GDM1 (cell line): Measurements from ENCODE around the gene DNAJC22.
"Not testable (repeated sequence)": the region's sequence is repeated elsewhere in the genome, so short reads cannot be mapped to it uniquely, and the experiment has no call there.

Experiments
- DNase-seq: peaks from one replicate; lab custom pipeline; 2025; lab: John Stamatoyannopoulos, UW

The DNAJC22 gene

DNA sequence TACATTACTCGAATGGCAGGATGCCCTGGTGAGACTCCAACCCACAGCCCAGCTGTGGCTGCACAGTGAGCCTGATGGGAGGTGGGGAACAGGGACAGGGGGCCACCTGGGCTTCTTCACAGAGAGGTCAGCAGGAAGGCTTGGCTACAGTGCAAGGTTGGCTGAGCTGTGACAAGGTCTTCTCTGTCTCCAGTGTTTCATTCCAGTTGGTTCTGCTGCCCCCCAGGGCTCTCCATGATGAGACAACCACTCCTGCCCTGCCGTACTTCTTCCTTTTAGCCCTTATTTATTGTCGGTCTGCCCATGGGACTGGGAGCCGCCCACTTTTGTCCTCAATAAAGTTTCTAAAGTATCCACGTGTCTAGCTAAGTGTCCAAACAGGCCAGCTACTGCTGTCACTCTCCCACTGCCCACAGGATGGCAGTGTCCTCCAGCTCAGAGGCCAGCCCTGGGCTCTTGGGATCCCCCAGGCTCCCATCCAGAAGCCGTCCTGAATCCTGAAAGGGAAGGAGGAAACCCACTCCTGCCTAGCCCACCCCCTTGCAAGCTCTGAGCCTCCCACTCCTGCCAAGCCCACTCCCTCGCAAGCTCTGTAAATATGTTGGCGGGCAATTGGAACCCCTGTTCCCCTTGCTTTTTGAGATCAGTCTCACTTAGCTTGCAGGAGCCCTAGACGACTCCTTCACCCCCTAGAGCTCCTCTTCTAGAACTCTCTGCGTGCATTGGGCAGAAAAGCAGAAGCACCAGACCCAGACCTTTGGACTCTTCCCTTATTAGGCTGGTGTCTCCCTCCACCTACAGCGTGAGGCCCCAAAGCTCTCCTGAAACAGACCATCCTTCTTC lies 15.1 kb upstream of the DNAJC22 start:
- DNase-seq: no peak

DNA sequence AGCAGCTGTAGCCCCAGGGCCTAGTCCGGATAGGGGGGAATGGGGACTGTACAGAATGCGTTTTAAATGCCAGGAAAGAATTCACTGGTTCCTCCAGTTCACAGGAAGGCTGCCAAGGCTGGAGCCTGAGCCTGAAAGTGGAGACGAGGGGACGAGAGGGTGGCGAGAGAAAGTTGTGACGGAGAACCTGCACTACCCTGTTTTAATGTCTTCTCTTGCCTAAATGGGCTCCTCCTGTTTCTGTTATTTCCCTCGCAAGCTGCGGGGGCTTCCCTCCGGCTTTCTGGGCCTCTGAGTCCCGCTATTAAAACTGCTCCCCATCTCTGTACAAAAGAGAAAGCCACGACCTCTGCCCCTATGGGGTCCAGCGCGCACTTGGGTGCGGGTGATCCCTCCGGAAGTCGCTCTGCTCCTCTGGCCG lies 14.2 kb upstream of the DNAJC22 start:
- DNase-seq: no peak

DNA sequence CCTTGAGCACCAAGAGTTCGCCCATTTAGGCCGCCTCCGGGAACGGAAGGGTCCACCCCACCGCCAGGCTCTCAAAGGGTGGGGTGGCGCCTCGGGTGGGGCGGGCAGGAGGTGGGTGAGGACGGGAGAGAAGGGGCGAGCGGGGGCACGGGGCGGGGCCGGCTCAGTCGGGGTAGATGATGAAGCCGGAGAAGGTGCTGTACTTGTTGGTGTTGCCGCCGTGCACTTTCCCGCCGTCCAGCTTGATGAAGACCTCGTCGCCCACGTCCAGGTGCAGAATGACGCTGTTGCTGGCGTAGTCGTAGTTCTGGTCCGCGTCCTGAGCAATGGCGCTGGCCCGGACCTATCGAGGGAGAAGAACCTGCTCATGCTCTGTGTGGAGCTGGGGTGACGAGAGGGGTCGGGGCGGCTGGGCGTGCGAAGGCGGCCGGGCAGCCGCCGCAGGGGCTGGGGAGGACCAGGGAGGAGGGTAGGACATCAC lies 13.8 kb upstream of the DNAJC22 start:
- DNase-seq: no peak

DNA sequence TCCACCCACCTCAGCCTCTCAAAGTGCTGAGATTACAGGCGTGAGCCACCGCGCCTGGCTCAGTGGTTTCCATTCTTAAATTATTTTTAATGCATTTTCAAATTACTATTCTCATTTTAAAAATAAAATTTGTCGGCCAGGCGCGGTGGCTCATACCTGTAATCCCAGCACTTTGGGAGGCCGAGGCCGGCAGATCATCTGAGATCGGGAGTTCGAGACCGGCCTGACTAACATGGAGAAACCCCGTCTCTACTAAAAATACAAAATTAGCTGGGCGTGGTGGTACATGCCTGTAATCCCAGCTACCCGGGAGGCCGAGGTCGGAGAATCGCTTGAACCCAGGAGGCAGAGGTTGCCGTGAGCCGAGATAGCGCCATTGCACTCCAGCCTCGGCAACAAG lies 12.9 kb upstream of the DNAJC22 start:
- not testable (repeated sequence) for DNase-seq

DNA sequence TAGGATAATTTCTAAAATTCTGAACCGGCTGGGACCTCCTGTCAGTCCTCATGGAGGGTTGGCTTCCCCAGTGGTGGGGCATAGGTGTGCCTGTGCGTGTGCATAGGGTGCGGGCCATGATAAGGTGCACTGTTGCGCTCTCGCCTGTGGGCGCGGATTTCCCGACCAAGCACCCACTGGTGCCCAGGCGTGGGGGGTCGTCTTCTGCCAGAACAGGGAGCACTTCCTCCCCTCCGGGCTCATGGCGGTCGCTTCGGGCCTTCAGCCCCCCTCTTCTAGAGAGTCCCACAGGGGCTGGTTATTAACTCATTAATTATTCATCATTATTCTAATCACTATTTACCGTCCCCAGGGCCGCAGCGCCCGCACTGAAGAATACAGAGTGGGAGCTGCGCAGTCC lies 12.5 kb upstream of the DNAJC22 start:
- no peak for DNase-seq

DNA sequence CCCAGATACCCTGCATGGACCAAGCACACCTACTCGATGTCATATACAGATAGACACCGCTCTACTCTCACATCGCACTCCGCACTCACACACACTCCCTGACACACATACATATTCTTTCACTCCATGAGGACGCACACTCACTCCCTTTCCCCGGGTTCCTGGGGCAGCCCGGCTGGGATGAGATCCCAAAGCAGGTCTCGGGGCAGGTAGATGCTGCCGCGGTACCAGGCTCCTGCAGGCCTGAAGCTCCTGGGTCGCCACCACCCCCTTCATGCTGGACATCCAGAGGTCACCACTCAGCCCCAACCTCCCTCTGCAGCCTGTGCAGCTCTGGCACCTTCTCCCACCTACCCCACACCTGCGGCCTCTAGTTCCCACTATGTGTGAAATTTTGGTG lies 12.0 kb upstream of the DNAJC22 start:
- no peak for DNase-seq

DNA sequence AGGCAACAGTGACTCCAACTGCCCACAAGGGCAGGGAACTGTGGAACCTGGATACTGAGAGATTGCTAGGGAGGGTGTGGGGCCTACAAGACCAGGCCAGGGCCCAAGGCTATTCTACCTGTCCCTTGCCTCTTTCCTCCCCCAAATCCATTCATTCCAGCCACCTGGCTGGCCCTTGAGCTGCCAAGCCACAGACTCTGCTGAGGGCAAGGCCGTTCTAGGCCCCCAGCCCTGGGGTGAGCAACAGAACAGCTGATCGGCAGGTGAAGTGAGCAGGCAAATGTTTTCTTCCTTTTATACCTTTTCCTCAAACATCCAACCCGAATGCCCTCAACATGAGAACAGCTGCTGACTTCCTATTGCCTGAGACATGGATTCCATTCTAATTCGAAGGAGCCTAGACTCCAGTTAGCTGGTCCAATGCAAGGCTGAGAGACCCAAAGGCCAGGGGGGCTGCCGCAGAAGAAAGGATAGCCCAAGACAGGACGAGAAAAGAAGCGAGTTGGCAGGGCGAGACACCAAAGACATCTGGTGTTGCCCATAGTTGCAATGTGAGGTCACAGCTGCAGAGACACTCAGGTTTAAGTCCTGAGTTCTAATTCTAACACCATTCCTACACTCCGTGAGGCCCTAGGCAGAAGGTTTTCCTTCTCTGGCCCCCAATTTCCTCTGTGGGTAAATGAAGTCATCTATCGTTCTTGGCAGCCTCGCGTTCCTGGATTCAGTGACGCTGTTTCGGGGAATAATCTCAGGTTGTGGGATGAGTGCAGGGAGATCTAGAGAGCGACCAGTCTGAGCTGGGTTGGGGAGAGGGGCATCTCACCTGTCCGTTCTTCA lies 11.4 kb upstream of the DNAJC22 start:
- DNase-seq: no peak

DNA sequence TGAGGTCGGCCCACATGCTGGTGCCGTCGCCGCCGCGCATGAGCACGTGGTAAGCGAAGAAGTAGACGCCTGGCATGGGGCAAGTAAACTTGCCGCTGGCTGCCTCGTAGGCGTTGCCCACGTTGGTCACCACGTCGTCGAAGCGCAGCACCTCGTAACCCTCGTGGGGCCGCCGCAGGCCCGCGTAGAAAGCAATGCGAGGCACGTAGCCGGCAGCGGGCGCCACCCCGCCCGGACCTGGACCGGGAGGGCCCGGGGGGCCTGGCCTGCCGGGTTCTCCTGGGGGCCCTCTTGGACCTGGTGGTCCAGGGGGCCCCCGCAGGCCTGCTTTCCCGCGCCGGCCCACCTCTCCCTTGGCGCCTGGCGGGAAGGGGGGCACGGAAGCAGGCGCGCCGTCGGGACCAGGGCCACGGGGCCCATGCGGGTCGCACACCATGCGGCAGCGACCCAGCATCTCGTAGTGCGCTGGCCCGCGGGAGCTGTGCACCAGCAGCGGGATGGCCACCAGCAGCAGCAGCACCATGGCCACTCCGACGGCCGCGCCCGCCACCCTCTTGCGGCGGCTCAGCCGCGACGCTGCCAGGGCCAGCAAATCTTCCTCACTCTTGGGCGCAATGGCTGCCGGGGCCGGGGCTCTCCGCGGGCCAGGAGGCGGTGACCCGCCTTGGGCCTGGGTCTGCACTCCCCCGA lies 10.6 kb upstream of the DNAJC22 start:
- no peak for DNase-seq

DNA sequence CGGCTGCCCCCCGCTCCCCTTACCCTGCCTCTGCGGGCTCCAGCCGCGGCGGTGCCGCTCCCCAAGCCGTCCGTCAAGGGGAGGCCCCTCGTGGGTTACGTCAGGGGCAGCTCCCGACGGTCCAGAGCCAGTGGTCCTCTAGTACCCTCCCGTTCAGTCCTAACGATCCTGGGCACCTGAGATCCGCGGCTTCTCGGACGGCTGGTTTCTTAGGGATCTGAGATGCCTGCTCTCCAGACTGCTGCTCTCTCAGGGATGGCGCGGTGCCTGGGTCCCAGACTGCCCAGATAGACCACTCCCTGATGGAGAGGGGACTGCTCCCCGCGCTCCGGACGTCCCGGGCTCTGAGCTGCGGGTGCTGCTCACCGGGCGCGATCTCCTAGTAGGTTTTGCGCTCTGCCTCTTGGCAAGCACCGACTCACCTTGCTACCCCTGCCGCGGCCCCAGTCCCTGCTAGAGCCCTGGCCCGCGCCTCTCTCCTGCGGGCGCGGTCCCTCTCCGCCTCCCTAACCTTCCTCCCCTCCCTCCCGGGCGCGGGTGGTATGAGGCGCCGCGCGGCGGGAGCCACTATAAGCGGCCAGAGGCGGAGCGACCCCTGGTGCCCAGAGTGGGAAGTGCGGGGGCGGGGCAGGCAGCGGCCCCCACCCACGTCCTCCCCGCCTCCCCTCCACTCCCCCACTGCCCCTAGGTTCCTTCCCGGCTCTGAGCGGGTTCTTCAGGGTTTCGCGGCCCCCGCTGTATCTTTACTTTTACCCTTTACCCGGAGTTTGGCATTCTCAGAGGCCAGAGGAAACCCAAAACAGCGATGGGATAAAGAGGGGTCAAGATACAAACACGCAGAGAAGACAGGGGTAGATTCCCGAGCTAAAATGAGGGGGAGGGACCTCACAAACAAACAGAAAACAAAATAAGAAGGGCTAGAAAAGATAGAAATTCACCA lies 9.8 kb upstream of the DNAJC22 start, which contains the start of gene C1QL4:
Gene C1QL4, minus strand, starts transcription at position 544 of the 940 bp plus-strand sequence. CDS start 711 bp downstream, outside the sequence.
- peak; percentile 76 for DNase-seq

DNA sequence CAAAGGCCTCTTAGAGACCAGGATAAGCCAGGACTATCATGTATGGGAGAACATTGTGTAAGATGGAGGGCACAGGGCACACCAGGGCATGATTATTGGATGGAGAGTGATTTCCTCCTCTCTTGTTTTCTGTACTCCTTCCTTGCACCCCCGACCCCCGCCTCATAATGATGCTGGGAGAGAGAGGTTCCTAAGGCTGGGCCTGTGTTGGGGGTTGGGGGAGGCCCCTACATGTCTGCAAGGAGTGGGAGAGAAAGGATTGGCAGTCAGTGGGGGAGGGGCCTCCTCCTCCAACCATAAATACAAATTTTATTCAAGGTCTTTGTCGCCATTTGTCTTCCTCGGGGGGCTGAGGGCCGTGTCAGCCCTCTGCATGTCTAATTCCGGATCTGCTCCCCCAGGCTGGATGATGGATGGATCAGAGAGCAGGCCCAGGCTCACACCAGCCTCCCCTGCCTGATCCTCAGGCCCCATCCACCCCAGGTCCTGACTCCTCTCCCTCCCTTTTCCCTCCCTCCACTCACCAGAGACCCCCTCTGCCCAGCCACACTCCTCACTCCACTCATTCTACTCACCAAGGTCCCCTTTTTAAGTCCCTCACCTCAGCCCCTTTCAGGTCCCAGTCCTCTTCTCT lies 7.7 kb upstream of the DNAJC22 start:
- DNase-seq: no peak

DNA sequence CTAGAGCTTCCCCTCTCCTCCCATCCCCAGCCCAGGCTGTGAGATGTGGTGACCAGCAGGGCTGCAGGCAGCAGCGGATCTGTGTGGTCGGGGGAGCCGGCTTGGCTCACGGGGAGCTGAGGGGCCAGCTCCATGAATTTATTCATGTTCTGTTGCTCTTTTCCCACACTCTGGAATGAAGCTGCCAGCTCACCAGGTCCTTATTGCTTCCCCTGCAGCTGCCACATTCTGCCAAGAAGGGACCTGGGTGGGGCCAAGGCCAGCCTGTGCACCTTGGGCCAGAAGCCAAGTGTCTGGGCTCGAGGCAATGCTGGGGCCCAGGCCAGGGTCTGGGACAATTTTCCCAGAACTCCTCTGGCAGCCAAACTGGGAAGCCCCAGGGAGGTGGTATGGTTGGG lies 7.2 kb upstream of the DNAJC22 start:
- DNase-seq: no peak

DNA sequence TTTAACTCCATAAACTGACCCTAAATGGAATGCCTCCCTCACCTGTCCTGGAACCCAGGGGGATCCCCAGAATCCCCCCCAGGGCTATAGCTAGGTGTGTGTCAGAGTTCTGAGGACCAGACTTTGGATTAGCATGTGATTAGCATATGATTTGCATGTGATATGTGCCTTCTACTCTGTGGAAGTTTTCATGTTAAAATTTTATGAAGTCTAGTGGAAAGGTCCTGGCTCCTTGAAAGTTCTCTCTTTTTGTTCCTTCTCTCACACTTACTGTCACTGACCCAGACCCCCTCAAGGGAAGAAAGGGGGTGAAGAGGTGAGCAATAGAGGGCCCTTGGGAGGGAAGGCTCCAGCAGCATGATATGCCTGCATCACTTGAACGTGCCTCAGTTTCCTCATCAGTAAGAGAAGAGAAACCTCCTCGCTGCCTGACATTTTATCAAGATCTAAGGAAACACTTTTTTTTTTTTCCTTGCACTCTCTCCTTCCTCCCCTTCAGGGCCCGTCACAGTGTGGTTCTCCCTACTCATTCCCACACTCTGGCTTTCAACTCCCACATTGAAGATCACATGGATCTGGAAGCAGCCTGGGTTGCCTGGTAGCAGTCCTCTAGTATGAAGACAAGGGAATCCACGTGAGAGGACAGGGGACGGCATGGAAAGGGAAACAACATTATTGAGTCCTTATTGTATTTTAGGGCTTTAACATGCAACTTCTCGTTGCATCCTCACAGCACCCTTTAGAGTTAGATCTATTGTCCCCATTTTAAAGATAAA lies 6.4 kb upstream of the DNAJC22 start:
- DNase-seq: no peak

DNA sequence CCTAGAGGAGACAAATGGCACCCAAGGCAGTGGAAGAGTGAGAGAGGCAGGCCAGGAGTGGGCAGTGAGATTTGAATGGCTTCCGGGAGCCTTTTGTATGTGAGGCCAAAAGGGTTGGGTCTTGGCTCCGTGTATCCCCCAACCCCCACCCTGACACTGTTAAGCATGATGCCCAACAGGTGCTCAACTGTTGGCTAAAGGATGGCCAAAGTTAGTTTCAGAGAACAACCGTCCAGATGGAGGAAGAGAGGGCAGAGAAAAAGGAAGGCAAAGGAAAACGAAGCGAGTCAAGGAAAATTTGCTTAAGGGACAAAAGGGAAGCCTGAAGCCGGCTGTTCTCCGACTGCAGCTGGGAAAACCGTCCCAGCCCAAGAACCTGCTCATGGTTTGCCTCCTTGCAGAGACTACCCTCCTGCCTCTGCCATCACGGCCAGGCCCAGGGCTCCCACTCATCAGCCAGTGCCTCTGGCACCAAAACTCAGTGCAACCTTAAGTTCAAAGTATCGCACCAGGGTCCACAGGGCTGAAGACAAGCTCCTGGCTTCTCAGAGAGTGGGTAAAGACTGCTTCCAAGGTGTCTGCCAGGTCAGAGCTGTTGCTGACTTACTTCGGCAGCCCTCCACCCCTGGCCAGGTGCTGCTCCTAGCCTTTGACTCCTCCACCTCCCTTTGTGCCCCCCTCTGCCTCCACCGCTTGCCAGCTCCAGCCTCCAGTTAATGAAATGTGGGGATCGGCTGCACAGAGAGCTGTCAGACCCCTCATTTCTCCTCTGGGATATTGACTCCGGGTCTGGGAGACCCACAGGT lies 5.5 kb upstream of the DNAJC22 start:
- DNase-seq: no peak

DNA sequence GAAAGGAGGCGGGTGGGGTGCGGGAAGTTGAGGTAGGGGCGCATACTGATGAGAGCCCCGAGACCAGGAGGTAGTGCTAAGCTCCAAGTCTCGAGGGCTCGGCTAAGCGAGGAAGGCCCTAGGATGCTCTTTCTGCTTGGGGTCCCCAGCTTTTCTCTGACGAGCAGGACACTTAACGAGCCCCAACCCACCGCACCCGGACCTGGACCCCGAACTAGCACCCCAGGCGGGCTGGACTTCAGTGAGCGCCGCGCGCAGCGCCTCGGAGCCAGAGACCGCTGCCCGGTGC lies 5.0 kb upstream of the DNAJC22 start:
- DNase-seq: no peak

DNA sequence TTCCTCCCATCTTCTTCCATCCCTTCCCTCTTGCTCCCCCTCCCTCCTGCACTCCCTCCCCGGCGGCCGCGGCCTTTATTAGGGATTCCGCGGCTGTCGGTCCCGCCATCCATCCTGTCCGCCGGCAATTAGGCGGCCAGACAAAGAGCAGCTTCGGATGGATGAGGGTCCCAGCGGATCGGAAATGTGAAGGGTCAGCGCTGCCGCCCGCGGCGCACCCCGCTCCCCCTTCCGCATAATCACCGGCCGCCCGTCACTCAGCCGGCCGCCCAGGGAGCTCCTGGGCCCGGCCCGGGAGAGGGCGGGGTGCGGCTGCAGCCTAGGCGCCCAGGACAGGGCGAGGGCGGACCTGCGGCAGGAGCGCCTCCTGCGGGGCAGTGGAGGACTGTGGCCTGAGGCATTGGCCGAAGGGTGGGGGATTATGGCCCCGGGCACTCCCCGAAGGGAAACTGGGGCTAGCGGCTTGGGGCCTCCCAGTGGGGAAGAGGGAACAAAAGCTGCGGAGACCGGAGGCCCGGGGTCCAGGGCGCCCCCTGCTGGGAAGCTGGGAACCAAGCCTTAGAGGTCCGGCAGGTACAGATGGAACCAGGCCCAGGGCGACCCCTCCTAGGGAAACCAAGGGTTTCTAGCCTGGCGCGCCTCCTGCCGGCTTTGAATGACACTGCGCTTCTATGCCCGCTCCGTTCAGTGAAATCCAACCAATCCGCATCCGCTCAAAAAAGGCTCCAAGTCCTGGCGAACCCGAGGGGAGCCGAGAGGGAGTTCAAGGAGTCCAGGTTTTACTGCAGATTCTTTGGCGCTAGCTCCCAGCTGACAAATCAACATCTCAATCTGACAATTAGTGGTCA lies 4.4 kb upstream of the DNAJC22 start:
- DNase-seq: peak; percentile 51

DNA sequence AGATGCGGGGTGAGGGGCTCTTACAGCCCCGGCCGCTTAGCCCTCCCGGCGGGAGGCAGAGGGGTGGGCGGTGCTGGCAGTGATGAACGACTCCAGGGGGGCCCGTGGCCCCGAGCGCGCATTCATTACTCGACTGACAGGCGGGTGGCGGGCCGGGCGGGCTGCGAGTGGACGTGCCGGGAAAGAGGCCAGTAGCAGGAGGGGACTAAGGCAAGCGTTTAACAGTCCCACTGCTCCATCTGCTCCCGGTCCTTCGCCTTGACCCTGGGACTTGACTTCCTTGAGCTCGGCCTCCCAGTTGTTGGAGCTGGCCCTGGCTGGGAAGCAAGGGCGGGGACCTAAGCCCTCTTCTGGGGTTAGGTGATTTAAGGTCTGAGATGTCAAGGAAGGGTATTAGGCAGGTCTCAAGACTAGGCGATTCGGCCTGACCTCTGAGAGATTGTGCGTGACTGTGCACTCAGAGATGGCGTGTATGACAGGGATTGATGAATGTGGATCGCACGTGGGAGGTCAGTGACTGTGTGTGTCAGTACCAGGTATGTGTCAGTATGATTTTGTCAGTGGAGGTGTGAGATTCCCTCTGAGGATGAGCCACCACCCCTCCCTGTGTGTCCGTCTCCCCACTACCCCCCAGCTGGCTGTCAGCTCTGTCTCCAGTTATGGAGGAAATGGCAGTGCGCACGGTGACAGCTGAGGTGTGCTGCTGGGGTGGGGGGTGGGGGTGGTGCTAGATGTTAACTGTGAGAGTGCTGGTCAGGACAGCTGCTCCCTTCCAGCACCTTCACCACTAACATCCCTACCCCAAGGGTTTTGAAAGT lies 3.6 kb upstream of the DNAJC22 start:
- DNase-seq: no peak

DNA sequence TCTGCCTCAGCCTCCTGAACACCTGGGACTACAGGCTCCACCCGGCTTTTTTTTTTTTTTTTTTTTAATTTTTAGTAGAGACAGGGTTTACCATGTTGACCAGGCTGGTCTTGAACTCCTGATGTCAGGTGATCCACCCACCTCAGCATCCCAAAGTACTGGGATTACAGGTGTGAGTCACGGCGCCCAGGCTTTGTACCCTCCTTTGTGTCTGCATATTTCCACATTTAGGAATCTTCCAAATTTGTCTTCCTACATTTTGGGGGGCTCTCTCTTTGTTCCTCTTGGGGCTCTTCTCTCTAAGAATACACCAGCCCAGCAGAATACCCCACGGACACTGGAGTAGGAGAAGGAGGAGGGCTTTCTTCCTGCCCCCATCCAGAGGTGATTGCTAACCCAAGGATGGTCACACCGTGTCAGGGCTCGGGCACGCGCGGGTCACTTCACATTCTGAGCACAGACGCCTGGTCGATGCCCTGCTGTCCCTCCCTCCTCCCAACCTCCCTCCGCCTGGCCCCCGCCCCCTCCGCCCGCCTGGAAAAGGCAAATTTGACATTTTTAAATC lies 2.1 kb upstream of the DNAJC22 start:
- DNase-seq: no peak
